CD14-positive monocyte (primary cell): ENCODE results near the gene ROR1. TPM values are rescaled to one million over a fixed set of nuclear protein-coding genes. Genes with fewer than 3 reads are reported as not detected.

Experiments
- DNase-seq, 3 donors: peaks; one replicate each; pipeline ENCODE4 v3.0.0-alpha.2; 2011 to 2022
- H2AFZ ChIP-seq: 2 replicates; pipeline ENCODE4 v1.6.0; 2012; ENCODE audit warnings: mild to moderate bottlenecking, low read depth, low read length, inconsistent platforms; ENCODE audit not compliant: insufficient read depth, poor library complexity, severe bottlenecking
- H3K27ac ChIP-seq, 2 donors: 1 replicate in 1 of 2; 2 replicates in 1 of 2; pipeline ENCODE4 v1.5.1; 2012 to 2013; ENCODE audit warnings: low read length in 2 of 2, control low read depth in 1 of 2, inconsistent platforms in 1 of 2, low read depth in 1 of 2, mild to moderate bottlenecking in 1 of 2
- H3K27me3 ChIP-seq, 2 donors: one replicate each; pipeline versions ENCODE4 v1.6.0 to v1.6.1; 2011 to 2013; ENCODE audit warnings: low read length in 2 of 2; ENCODE audit not compliant: control insufficient read depth in 2 of 2, insufficient read depth in 2 of 2
- H3K36me3 ChIP-seq, 2 donors: replicated peaks in 1 of 2; 1 replicate in 1 of 2; 2 replicates in 1 of 2; pipeline versions ENCODE4 v1.5.1 to v1.6.1; 2012 to 2013; ENCODE audit warnings: low read length in 2 of 2, control low read depth in 1 of 2, inconsistent platforms in 1 of 2, mild to moderate bottlenecking in 1 of 2; ENCODE audit not compliant: insufficient read depth in 2 of 2, control insufficient read depth in 1 of 2
- H3K4me1 ChIP-seq, 2 donors: 1 replicate in 1 of 2; 2 replicates in 1 of 2; pipeline versions ENCODE4 v1.5.1 to v1.6.1; 2012 to 2013; ENCODE audit warnings: low read length in 2 of 2, control low read depth in 1 of 2, inconsistent platforms in 1 of 2, mild to moderate bottlenecking in 1 of 2, moderate library complexity in 1 of 2; ENCODE audit not compliant: insufficient read depth in 2 of 2, control insufficient read depth in 1 of 2
- H3K4me2 ChIP-seq: replicated peaks from 2 replicates; pipeline ENCODE3; 2012; ENCODE audit warnings: low read length, moderate library complexity, mild to moderate bottlenecking; ENCODE audit not compliant: poor library complexity, severe bottlenecking; ENCODE audit errors: extremely low read depth
- H3K4me3 ChIP-seq, 3 experiments: fragments of 200-600 bp in 1 of 3; sonication (generic) in 1 of 3; replicated peaks in 1 of 3; 1 replicate in 2 of 3; 2 replicates in 1 of 3; pipeline ENCODE4 v1.5.1; 2011 to 2013; ENCODE audit warnings: low read length in 3 of 3, mild to moderate bottlenecking in 3 of 3, control low read depth in 2 of 3, low read depth in 2 of 3, inconsistent platforms in 1 of 3, moderate library complexity in 1 of 3
- H3K79me2 ChIP-seq: 2 replicates; pipeline ENCODE4 v1.6.0; 2012; ENCODE audit warnings: mild to moderate bottlenecking, control low read depth, inconsistent platforms, low read length, moderate library complexity; ENCODE audit not compliant: insufficient read depth
- H3K9ac ChIP-seq: 2 replicates; pipeline ENCODE4 v1.6.0; 2017; ENCODE audit warnings: low read length, mild to moderate bottlenecking; ENCODE audit not compliant: insufficient read depth, poor library complexity, severe bottlenecking
- H3K9me3 ChIP-seq, 2 donors: replicated peaks in 1 of 2; 1 replicate in 1 of 2; 2 replicates in 1 of 2; pipeline versions ENCODE4 v1.5.1 to v1.6.1; 2012 to 2013; ENCODE audit warnings: low read length in 2 of 2, control low read depth in 1 of 2; ENCODE audit not compliant: control insufficient read depth in 1 of 2, insufficient read depth in 1 of 2
- H4K20me1 ChIP-seq: 2 replicates; pipeline ENCODE4 v1.6.0; 2012; ENCODE audit warnings: mild to moderate bottlenecking, low read length, control low read depth, moderate library complexity; ENCODE audit not compliant: insufficient read depth
- H3K27ac Mint-ChIP-seq, 7 donors: one replicate each; pipeline ENCODE4 v1.8.0; 2020; ENCODE audit warnings: mild to moderate bottlenecking in 7 of 7, mixed read lengths in 7 of 7, moderate library complexity in 6 of 7, inconsistent platforms in 2 of 7
- H3K27me3 Mint-ChIP-seq, 3 donors: one replicate each; pipeline ENCODE4 v1.8.0; 2021 to 2022; ENCODE audit warnings: low read depth in 3 of 3, mild to moderate bottlenecking in 3 of 3, mixed read lengths in 3 of 3, moderate library complexity in 3 of 3, inconsistent platforms in 1 of 3
- H3K36me3 Mint-ChIP-seq, 2 donors: one replicate each; pipeline ENCODE4 v1.8.0; 2020; ENCODE audit warnings: mixed read lengths in 2 of 2, inconsistent platforms in 1 of 2, mild to moderate bottlenecking in 1 of 2
- H3K4me1 Mint-ChIP-seq: one replicate; pipeline ENCODE4 v1.8.0; 2020; ENCODE audit warnings: mild to moderate bottlenecking, mixed read lengths
- H3K4me3 Mint-ChIP-seq, 2 donors: one replicate each; pipeline ENCODE4 v1.8.0; 2020; ENCODE audit warnings: mild to moderate bottlenecking in 2 of 2, mixed read lengths in 2 of 2, moderate library complexity in 1 of 2
- H3K9me3 Mint-ChIP-seq, 7 donors: one replicate each; pipeline ENCODE4 v1.8.0; 2020 to 2022; ENCODE audit warnings: mixed read lengths in 7 of 7, mild to moderate bottlenecking in 6 of 7, moderate library complexity in 6 of 7, inconsistent platforms in 2 of 7
- WGBS: methylation state at CpG from one replicate; pipeline ENCODE4 v1.1.5; 2013; ENCODE audit warnings: missing lambda C conversion rate; ENCODE audit not compliant: insufficient coverage; 5-methylcytosine and 5-hydroxymethylcytosine counted together
- intact Hi-C, 2 donors: fragments of 100-400 bp; cut with micrococcal nuclease; formaldehyde crosslinking; loops; one replicate each; pipeline versions ENCODE4 v1.15.0 to v1.15.1; 2023
- polyA plus RNA-seq, 3 donors: library from polyadenylated mRNA; depleted of rRNA in 1 of 3; unstranded in 2 of 3; stranded (reverse) in 1 of 3; fragments of 300-500 nt in 2 of 3; fragments of >200 nt in 1 of 3; fragmentation: Illumina TruSeq in 2 of 3; gene quantifications; 1 replicate in 2 of 3; 2 replicates in 1 of 3; pipeline ENCODE4 v1.2.3, GENCODE V29; 2012 to 2021
- TF ChIP-seq, protein P1 (sequence below): fragments of 200-600 bp; IDR thresholded peaks from one replicate; pipeline ENCODE4 v1.8.0; 2022; ENCODE audit warnings: antibody characterized with exemption, mild to moderate bottlenecking

ROR1 gene
- polyA plus RNA-seq, 3 donors: not detected

DNA sequence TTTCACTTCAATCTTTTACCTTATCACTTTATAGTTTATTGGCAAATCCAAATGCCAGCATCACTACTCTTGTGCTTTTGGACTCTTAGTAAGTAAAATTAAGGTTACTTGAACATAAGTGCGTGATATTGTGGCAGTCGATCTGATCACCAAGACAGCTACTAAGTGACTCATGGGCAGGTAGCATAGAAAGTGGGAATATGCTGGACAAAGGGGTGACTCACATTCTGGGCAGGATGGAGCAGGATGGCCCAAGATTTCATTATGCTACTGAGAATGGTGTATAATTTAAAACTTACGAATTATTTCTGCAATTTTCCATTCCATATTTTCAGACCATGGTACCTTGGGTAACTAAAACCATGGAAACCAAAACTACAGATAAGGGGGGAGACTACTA is 120.2 kb downstream of the ROR1 start:
- Mint-ChIP-seq H3K9me3 (peaks cover 0 to 4% (median 1%) of the 10 kb centered on the region in 7 donors), H3K27ac (no peak overlapping the region), H3K4me1 (no peaks in the 10 kb centered on the region)

DNA sequence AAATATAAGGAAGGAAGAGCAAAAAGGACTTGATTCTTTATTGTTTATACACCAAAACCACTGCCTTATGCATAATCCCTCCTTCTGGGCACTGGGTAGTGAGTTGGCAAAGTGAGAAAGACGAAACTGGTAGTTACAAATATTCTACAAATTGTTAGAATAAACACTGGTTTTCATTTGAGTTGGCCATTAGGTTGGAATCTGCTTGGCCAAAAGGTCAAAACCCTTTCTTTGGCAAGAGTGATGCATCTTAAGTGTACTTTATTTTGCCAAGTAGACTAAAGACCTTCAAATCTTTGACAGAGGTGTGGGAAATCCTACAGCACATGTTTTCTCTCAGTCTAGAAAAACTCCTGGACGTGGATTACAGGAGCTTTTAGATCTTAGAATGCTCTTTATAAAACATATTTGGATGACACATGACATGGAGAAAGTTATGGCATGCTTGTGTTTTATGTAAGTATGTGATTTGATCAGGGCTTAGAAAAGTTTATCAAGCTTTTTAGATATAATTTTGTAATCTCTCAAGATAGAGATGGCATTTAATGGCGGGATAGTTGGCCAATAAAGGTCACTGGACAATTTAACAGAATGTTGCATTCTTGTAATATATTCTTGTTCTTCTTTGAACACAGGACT is 120.9 kb downstream of the ROR1 start:
- H3K36me3 Mint-ChIP-seq: no peaks in the 10 kb centered on the region
- Histone ChIP-seq H3K4me1 (no peaks in the 10 kb centered on the region), H3K9ac (no peak overlapping the region), H3K36me3 (no peaks in the 10 kb centered on the region), H2AFZ (no peak overlapping the region), H4K20me1 (no peaks in the 10 kb centered on the region), H3K79me2 (no peaks in the 10 kb centered on the region), H3K4me3 (no peak overlapping the region), H3K27ac (no peak overlapping the region), H3K27me3 (no peaks in the 10 kb centered on the region), H3K9me3 (no peaks in the 10 kb centered on the region), H3K4me2 (no peak overlapping the region)
- H3K9me3 Mint-ChIP-seq: peaks cover 0 to 4% (median 1%) of the 10 kb centered on the region in 7 donors
- peaks cover 0 to 3% (median 0%) of the 10 kb centered on the region in 3 donors for H3K27me3 Mint-ChIP-seq
- TF ChIP-seq, protein P1, sequence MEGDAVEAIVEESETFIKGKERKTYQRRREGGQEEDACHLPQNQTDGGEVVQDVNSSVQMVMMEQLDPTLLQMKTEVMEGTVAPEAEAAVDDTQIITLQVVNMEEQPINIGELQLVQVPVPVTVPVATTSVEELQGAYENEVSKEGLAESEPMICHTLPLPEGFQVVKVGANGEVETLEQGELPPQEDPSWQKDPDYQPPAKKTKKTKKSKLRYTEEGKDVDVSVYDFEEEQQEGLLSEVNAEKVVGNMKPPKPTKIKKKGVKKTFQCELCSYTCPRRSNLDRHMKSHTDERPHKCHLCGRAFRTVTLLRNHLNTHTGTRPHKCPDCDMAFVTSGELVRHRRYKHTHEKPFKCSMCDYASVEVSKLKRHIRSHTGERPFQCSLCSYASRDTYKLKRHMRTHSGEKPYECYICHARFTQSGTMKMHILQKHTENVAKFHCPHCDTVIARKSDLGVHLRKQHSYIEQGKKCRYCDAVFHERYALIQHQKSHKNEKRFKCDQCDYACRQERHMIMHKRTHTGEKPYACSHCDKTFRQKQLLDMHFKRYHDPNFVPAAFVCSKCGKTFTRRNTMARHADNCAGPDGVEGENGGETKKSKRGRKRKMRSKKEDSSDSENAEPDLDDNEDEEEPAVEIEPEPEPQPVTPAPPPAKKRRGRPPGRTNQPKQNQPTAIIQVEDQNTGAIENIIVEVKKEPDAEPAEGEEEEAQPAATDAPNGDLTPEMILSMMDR: no peak
- H3K4me3 Mint-ChIP-seq: no peak overlapping the region
- no peaks in the 10 kb centered on the region for H3K4me1 Mint-ChIP-seq
- no peak overlapping the region for H3K27ac Mint-ChIP-seq
- no CpG with 5 or more reads among the region's 3 CpGs for WGBS
- intact Hi-C loops: no loop called here
- DNase-seq: no peak

More for the DNA sequence above, 120.2 kb downstream of the ROR1 start:
- WGBS: no CpG with 5 or more reads among the region's 3 CpGs
- Histone ChIP-seq H3K27ac (no peak overlapping the region), H3K27me3 (no peaks in the 10 kb centered on the region), H3K9me3 (no peaks in the 10 kb centered on the region), H3K4me1 (no peaks in the 10 kb centered on the region), H3K9ac (no peak overlapping the region), H2AFZ (no peak overlapping the region), H4K20me1 (no peaks in the 10 kb centered on the region), H3K79me2 (no peaks in the 10 kb centered on the region), H3K4me2 (no peak overlapping the region), H3K36me3 (no peaks in the 10 kb centered on the region), H3K4me3 (no peak overlapping the region)
- Mint-ChIP-seq H3K36me3 (no peaks in the 10 kb centered on the region), H3K27me3 (peaks cover 0 to 3% (median 0%) of the 10 kb centered on the region in 3 donors), H3K4me3 (no peak overlapping the region)
- intact Hi-C loops: no loop called here
- TF ChIP-seq, protein P1: no peak
- no peak for DNase-seq
